Nephron progenitor cell (in vitro differentiated cells): ENCODE measurements around the gene FTCD.

Experiments used
- DNase-seq: peaks from one replicate; pipeline ENCODE4 v3.0.0; 2021
- H3K27ac Mint-ChIP-seq: 2 replicates; pipeline ENCODE4 v1.8.0; 2021; ENCODE audit warnings: mild to moderate bottlenecking, moderate library complexity, mixed read lengths
- H3K27me3 Mint-ChIP-seq: 2 replicates; pipeline ENCODE4 v1.8.0; 2021; ENCODE audit warnings: mild to moderate bottlenecking, low read depth, mixed read lengths; ENCODE audit not compliant: poor library complexity
- H3K36me3 Mint-ChIP-seq: 2 replicates; pipeline ENCODE4 v1.8.0; 2021; ENCODE audit warnings: low read depth, mixed read lengths
- H3K4me1 Mint-ChIP-seq: 2 replicates; pipeline ENCODE4 v1.8.0; 2021; ENCODE audit warnings: mixed read lengths
- H3K4me3 Mint-ChIP-seq: 2 replicates; pipeline ENCODE4 v1.8.0; 2021; ENCODE audit warnings: mild to moderate bottlenecking, moderate library complexity, mixed read lengths
- H3K9me3 Mint-ChIP-seq: 2 replicates; pipeline ENCODE4 v1.8.0; 2021; ENCODE audit warnings: mild to moderate bottlenecking, moderate library complexity, mixed read lengths
- TF ChIP-seq, protein P1 (sequence below): fragments of 200-600 bp; sonication (generic); IDR thresholded peaks from 2 replicates; pipeline ENCODE4 v1.5.0; 2021; ENCODE audit warnings: antibody characterized with exemption

The FTCD gene

DNA sequence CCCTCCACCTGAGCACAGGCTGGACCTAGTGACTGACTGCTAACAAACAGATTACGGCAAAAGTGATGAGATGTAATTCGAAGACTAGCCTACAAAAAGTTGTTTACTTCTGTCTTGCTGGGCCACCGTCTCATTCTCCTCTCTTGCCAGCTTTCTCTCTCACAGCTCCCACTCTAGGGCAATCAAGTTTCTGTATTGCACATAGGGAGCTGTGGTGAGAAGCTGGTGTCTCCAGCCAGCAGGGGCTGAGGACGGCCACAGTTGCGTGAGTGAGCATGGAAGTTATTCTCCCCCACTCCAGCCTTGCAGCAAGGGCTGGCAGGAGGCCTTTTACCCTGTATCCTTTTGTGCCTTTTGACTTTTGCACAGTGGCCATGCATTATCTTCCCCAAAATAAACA lies 66.1 kb downstream of the FTCD start:
- Mint-ChIP-seq H3K4me3 (no peak overlapping the region), H3K36me3 (peaks cover 10% of the 10 kb centered on the region), H3K27ac (no peak overlapping the region), H3K27me3 (peaks cover 12% of the 10 kb centered on the region), H3K9me3 (peaks cover 55% of the 10 kb centered on the region), H3K4me1 (peaks cover 13% of the 10 kb centered on the region)
- DNase-seq = no peak
- TF ChIP-seq, protein P1, sequence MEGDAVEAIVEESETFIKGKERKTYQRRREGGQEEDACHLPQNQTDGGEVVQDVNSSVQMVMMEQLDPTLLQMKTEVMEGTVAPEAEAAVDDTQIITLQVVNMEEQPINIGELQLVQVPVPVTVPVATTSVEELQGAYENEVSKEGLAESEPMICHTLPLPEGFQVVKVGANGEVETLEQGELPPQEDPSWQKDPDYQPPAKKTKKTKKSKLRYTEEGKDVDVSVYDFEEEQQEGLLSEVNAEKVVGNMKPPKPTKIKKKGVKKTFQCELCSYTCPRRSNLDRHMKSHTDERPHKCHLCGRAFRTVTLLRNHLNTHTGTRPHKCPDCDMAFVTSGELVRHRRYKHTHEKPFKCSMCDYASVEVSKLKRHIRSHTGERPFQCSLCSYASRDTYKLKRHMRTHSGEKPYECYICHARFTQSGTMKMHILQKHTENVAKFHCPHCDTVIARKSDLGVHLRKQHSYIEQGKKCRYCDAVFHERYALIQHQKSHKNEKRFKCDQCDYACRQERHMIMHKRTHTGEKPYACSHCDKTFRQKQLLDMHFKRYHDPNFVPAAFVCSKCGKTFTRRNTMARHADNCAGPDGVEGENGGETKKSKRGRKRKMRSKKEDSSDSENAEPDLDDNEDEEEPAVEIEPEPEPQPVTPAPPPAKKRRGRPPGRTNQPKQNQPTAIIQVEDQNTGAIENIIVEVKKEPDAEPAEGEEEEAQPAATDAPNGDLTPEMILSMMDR = no peak

DNA sequence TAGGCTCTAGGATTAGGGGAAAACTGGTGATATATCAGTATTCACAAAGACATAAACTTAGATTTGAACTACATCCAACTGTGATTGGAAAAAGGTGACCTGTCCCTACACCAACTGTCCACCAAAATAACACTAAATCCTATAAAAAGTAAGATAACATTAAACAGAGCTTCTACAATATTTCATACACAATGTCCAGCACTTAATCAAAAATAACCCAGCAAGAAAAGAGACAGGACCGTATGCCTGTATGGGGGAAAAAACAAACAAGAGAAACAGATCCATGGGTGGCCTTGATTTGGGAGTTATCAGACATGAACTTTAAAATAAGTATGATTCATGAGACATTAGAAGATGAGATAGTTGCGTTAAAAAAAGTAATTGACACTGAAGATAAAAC lies 67.2 kb downstream of the FTCD start:
- TF ChIP-seq, protein P1 = no peak
- Mint-ChIP-seq H3K4me1 (peaks cover 19% of the 10 kb centered on the region), H3K36me3 (peaks cover 10% of the 10 kb centered on the region), H3K27me3 (peaks cover 12% of the 10 kb centered on the region), H3K4me3 (no peak overlapping the region), H3K9me3 (peaks cover 54% of the 10 kb centered on the region), H3K27ac (no peak overlapping the region)
- DNase-seq = no peak

DNA sequence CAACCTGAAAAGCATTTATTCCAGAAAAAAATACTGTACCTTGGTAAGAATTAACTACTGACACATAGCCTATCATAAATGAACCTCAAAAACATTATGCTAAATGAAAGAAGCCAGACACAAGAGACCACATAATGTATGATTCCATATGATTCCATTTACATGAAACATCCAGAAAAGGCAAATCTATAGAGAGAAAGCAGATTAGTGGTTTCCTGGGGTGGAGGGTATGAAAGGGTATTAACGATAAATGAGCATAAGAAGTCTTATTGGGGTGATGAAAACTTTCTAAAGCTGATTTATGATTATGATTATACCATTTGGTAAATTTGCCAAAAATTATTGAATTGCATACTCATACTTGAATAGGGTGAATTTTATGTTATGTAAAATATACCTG lies 67.7 kb downstream of the FTCD start:
- TF ChIP-seq, protein P1 = no peak
- peaks cover 54% of the 10 kb centered on the region for H3K9me3 Mint-ChIP-seq
- H3K36me3 Mint-ChIP-seq = peaks cover 10% of the 10 kb centered on the region
- peaks cover 12% of the 10 kb centered on the region for H3K27me3 Mint-ChIP-seq
- H3K4me3 Mint-ChIP-seq = no peak overlapping the region
- H3K4me1 Mint-ChIP-seq = peaks cover 18% of the 10 kb centered on the region
- H3K27ac Mint-ChIP-seq = no peak overlapping the region
- no peak for DNase-seq
